HUES6 (cell line): Measurements from ENCODE around the gene SNTG2.

ENCODE experiments used
- H3K27ac ChIP-seq: 2 replicates; pipeline ENCODE4 v1.7.0; 2013; ENCODE audit warnings: low read depth, mild to moderate bottlenecking, low read length, inconsistent platforms
- H3K27me3 ChIP-seq: 2 replicates; pipeline ENCODE4 v1.6.1; 2013; ENCODE audit warnings: low read length; ENCODE audit not compliant: control insufficient read depth, insufficient read depth
- H3K36me3 ChIP-seq: 2 replicates; pipeline ENCODE4 v1.6.1; 2013; ENCODE audit warnings: low read length; ENCODE audit not compliant: control insufficient read depth, insufficient read depth
- H3K4me1 ChIP-seq: 2 replicates; pipeline ENCODE4 v1.6.1; 2013; ENCODE audit warnings: low read length; ENCODE audit not compliant: control insufficient read depth, insufficient read depth
- H3K4me3 ChIP-seq: 2 replicates; pipeline ENCODE4 v1.5.1; 2013; ENCODE audit warnings: low read depth, low read length
- H3K9ac ChIP-seq: one replicate; pipeline ENCODE4 v1.6.1; 2013; ENCODE audit warnings: mild to moderate bottlenecking, low read length
- H3K9me3 ChIP-seq: 2 replicates; pipeline ENCODE4 v1.6.1; 2013; ENCODE audit warnings: low read depth, low read length; ENCODE audit not compliant: control insufficient read depth, insufficient read depth

SNTG2 gene

GRCh38 chr2:1283020-1283801 is 332.6 kb downstream of the SNTG2 start:
- no peaks in the 10 kb centered on the region for H3K36me3 ChIP-seq
- H3K27ac ChIP-seq: no peak overlapping the region
- H3K4me3 ChIP-seq: no peak overlapping the region
- no peaks in the 10 kb centered on the region for H3K4me1 ChIP-seq
- H3K27me3 ChIP-seq: no peaks in the 10 kb centered on the region
- no peaks in the 10 kb centered on the region for H3K9me3 ChIP-seq
- H3K9ac ChIP-seq: no peak overlapping the region

- Histone ChIP-seq H3K36me3 (no peaks in the 10 kb centered on the region), H3K27ac (no peak overlapping the region), H3K4me3 (no peak overlapping the region), H3K9me3 (no peaks in the 10 kb centered on the region), H3K4me1 (no peaks in the 10 kb centered on the region), H3K27me3 (no peaks in the 10 kb centered on the region), H3K9ac (no peak overlapping the region)
Observed at GRCh38 chr2:1283871-1284270, 333.2 kb downstream of the SNTG2 start.

DNA sequence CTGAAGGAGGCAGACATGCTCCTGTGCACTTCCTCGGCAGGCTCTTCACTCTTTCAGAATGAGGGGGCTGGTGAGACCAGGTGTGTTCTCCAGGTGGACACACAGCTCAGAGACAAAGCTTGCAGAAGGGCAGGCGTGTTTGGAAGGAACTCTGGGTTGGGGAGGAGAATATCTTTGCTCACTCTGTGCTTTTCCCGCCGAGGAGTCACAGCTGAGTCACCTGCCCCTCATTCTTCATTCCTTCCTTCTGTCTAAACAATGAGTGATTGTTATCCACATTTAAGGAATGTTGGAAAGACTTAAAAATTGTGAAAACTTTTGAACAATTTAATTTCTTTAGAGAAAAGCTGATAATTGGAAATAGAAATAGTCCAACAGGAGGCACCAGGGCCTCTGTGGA is 336.3 kb downstream of the SNTG2 start:
- Histone ChIP-seq H3K27me3 (no peaks in the 10 kb centered on the region), H3K4me3 (no peak overlapping the region), H3K27ac (no peak overlapping the region), H3K9me3 (no peaks in the 10 kb centered on the region), H3K36me3 (no peaks in the 10 kb centered on the region), H3K4me1 (no peaks in the 10 kb centered on the region), H3K9ac (no peak overlapping the region)

GRCh38 chr2:1287427-1287826 is 336.8 kb downstream of the SNTG2 start:
- Histone ChIP-seq H3K4me3 (no peak overlapping the region), H3K4me1 (no peaks in the 10 kb centered on the region), H3K36me3 (no peaks in the 10 kb centered on the region), H3K9ac (no peak overlapping the region), H3K27me3 (no peaks in the 10 kb centered on the region), H3K9me3 (no peaks in the 10 kb centered on the region), H3K27ac (no peak overlapping the region)

GRCh38 chr2:1294900-1295299 is 344.3 kb downstream of the SNTG2 start:
- Histone ChIP-seq H3K9ac (no peak overlapping the region), H3K36me3 (no peaks in the 10 kb centered on the region), H3K4me1 (no peaks in the 10 kb centered on the region), H3K9me3 (no peaks in the 10 kb centered on the region), H3K27ac (no peak overlapping the region), H3K4me3 (no peak overlapping the region), H3K27me3 (no peaks in the 10 kb centered on the region)

DNA sequence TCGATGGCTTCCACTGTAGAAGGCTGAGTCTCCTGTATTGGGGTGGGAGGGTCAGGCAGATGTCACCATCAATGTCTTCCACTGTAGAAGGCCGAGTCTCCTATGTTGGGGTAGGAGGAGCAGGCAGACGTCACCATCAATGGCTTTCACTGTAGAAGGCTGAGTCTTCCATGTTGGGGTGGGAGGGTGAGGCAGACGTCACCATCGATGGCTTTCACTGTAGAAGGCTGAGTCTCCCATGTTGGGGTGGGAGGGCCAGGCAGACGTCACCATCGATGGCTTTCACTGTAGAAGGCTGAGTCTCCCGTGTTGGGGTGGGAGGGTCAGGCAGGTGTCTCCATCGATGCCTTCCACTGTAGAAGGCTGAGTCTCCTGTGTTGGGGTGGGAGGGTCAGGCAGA is 345.1 kb downstream of the SNTG2 start:
- no peak overlapping the region for H3K4me3 ChIP-seq
- H3K27me3 ChIP-seq: no peaks in the 10 kb centered on the region
- H3K4me1 ChIP-seq: no peaks in the 10 kb centered on the region
- H3K9me3 ChIP-seq: no peaks in the 10 kb centered on the region
- H3K36me3 ChIP-seq: no peaks in the 10 kb centered on the region
- H3K27ac ChIP-seq: no peak overlapping the region
- H3K9ac ChIP-seq: no peak overlapping the region

GRCh38 chr2:1297372-1298159 is 346.9 kb downstream of the SNTG2 start:
- Histone ChIP-seq H3K27me3 (no peaks in the 10 kb centered on the region), H3K36me3 (no peaks in the 10 kb centered on the region), H3K9me3 (no peaks in the 10 kb centered on the region), H3K9ac (no peak overlapping the region), H3K27ac (no peak overlapping the region), H3K4me3 (no peak overlapping the region), H3K4me1 (no peaks in the 10 kb centered on the region)

DNA sequence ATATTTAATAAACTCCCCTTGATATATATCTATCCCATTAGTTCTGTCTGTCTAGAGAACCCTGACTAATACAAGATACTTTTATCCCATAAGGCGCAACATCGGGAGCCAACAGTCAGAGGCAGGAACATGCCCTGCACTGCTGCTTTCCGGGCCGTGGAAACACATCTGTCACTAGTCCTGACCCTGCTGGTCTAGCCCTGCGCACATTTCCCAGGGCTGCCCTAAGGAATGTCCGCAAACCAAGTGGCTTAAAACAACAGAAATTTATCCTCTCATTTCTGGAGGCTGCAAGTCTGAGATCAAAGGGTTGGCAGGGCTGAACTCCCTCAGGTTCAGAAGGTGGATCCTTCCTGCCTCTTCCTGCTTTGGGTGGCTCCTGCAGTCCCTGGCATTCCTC is 348.4 kb downstream of the SNTG2 start:
- Histone ChIP-seq H3K9me3 (no peaks in the 10 kb centered on the region), H3K27ac (no peak overlapping the region), H3K4me1 (no peaks in the 10 kb centered on the region), H3K27me3 (no peaks in the 10 kb centered on the region), H3K9ac (no peak overlapping the region), H3K4me3 (no peak overlapping the region), H3K36me3 (no peaks in the 10 kb centered on the region)

DNA sequence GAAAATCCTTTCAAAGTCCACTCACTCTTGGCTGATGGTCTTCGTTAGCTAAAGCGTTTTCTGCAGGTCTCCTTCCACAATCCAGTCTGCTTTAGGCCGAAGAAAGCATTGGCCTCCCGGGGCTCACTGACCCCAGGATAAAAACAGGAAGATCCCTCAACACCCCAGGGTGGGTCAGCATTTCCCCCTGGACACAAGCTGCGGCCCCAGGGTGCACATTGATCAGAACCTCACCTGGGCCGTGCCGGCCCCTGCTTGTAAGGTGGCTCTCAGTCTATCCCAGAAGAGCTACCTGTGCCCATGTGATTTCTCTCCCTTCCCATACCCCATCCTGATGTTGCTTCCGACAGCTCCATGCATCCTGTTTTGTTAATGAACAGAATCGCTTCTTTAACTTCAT is 349.6 kb downstream of the SNTG2 start:
- no peak overlapping the region for H3K27ac ChIP-seq
- no peak overlapping the region for H3K4me3 ChIP-seq
- H3K36me3 ChIP-seq: no peaks in the 10 kb centered on the region
- H3K9ac ChIP-seq: no peak overlapping the region
- no peaks in the 10 kb centered on the region for H3K4me1 ChIP-seq
- no peaks in the 10 kb centered on the region for H3K27me3 ChIP-seq
- H3K9me3 ChIP-seq: no peaks in the 10 kb centered on the region

GRCh38 chr2:1301056-1301455 is 350.4 kb downstream of the SNTG2 start:
- H3K27me3 ChIP-seq: no peaks in the 10 kb centered on the region

DNA sequence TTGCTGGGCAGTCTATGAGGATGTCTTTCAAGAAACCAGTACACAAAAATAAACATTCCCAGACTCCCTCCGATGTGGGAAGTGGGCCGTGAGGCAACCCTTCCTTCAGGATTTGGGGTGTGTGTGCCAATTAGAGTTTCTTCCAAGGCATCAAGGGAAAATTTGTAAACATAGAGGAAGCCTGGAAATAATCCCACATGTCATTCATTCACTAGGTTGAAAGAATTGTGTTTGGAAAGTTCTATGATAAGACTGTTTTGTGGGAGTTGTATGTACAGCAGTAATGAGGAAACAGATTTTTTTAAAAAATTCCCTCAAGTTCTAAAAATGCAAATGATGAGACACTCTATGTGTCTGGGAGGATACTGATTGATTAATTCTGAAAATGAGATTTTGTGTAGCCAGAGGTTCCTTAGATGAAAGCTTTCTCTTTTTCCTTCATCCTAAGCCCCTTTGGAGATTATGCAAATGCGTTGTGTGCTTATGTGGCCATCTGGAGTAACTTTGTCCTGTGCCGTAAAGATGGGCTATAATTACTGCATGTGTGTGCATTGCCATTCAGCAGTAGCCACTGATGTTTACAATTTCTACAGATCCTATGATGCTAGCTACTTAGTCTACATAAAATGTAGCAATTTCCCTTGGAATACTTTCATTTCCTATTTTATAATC is 354.8 kb downstream of the SNTG2 start:
- peaks cover 12% of the 10 kb centered on the region for H3K4me1 ChIP-seq
- H3K9me3 ChIP-seq: no peaks in the 10 kb centered on the region
- H3K27me3 ChIP-seq: no peaks in the 10 kb centered on the region
- no peaks in the 10 kb centered on the region for H3K36me3 ChIP-seq
- H3K9ac ChIP-seq: no peak overlapping the region
- no peak overlapping the region for H3K27ac ChIP-seq
- no peak overlapping the region for H3K4me3 ChIP-seq

More at GRCh38 chr2:1301056-1301455, 350.4 kb downstream of the SNTG2 start:
- no peaks in the 10 kb centered on the region for H3K9me3 ChIP-seq
- no peak overlapping the region for H3K27ac ChIP-seq
- no peaks in the 10 kb centered on the region for H3K4me1 ChIP-seq
- no peak overlapping the region for H3K9ac ChIP-seq
- no peak overlapping the region for H3K4me3 ChIP-seq
- no peaks in the 10 kb centered on the region for H3K36me3 ChIP-seq
